IgD-negative memory B cell (primary cell): ENCODE measurements around the gene SCYGR4. TPM values are rescaled to one million over a fixed set of nuclear protein-coding genes. Genes with fewer than 3 reads are reported as not detected.
"Not testable (repeated sequence)": the region's sequence is repeated elsewhere in the genome, so short reads cannot be mapped to it uniquely, and the experiment has no call there.

Experiments
- H3K27ac Mint-ChIP-seq, 3 donors: one replicate each; pipeline ENCODE4 v1.8.0; 2020 to 2022; ENCODE audit warnings: mild to moderate bottlenecking in 3 of 3, mixed read lengths in 3 of 3, moderate library complexity in 1 of 3
- H3K27me3 Mint-ChIP-seq: one replicate; pipeline ENCODE4 v1.8.0; 2021; ENCODE audit warnings: mixed read lengths
- H3K36me3 Mint-ChIP-seq: one replicate; pipeline ENCODE4 v1.8.0; 2020; ENCODE audit warnings: mild to moderate bottlenecking, mixed read lengths
- H3K4me1 Mint-ChIP-seq, 3 donors: one replicate each; pipeline ENCODE4 v1.8.0; 2020 to 2022; ENCODE audit warnings: mixed read lengths in 3 of 3, mild to moderate bottlenecking in 1 of 3
- H3K4me3 Mint-ChIP-seq, 4 donors: one replicate each; pipeline ENCODE4 v1.8.0; 2020 to 2022; ENCODE audit warnings: mild to moderate bottlenecking in 4 of 4, mixed read lengths in 4 of 4, moderate library complexity in 3 of 4
- H3K9me3 Mint-ChIP-seq, 3 donors: one replicate each; pipeline ENCODE4 v1.8.0; 2020 to 2021; ENCODE audit warnings: mixed read lengths in 3 of 3, mild to moderate bottlenecking in 1 of 3
- polyA plus RNA-seq: library from polyadenylated mRNA; unstranded; fragments of 300-500 nt; fragmentation: Illumina TruSeq; gene quantifications from one replicate; pipeline ENCODE4 v1.2.3, GENCODE V29; 2021

The SCYGR4 gene
- polyA plus RNA-seq: not detected

GRCh38 chr2:227617316-227618230 is at the start of gene SCYGR4:
SCYGR4 (plus strand) TSS chr2:227617498; CDS start chr2:227617498, 0 bp downstream.
- Mint-ChIP-seq H3K27me3 (peaks cover 13% of the 10 kb centered on the region), H3K4me3 (no peak within 1 kb of the TSS), H3K36me3 (no peaks in the 10 kb centered on the region), H3K9me3 (no peaks in the 10 kb centered on the region), H3K4me1 (peaks cover 0 to 5% (median 2%) of the 10 kb centered on the region in 3 donors), H3K27ac (no peak within 1 kb of the TSS)

DNA sequence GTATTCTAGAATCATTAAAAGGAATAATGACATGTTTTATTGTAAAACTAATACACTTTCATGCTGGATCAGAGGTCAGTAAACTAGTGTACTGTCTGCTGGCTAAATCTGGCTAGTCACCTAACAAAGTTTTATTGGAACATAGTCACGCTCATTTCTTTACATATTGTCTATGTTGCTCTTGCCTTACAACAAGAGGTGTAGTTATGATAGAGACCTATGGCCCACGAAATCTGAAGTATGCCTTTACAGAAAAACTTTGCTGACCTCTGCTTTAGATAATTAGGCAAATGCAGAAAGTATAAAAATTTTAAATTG is 48.5 kb upstream of the SCYGR4 start:
- H3K36me3 Mint-ChIP-seq: no peaks in the 10 kb centered on the region
- H3K4me3 Mint-ChIP-seq: no peak overlapping the region
- H3K4me1 Mint-ChIP-seq: peaks cover 0 to 5% (median 0%) of the 10 kb centered on the region in 3 donors
- no peak overlapping the region for H3K27ac Mint-ChIP-seq
- peaks cover 2% of the 10 kb centered on the region for H3K27me3 Mint-ChIP-seq
- no peaks in the 10 kb centered on the region for H3K9me3 Mint-ChIP-seq

DNA sequence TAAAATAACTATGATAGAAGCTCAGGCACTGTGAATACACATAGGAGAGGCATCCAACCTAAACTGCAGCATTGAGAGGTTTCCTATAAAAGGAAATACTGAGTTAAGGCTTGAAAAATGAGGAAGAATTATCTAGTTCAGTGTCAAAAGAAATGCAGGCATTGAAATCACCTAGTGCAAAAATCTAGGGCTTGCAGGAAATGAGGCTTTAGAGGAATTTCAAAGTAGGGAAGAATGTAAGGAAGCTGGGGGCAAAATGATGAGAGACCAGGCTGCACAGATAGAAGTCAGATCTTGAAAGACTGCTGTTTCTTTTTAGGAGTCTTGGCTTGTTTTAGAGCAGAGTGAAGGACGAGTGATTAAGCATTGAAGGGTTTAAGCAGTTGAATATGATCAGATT is 46.7 kb upstream of the SCYGR4 start:
- H3K27me3 Mint-ChIP-seq: peaks cover 7% of the 10 kb centered on the region
- H3K36me3 Mint-ChIP-seq: no peaks in the 10 kb centered on the region
- peaks cover 0 to 5% (median 0%) of the 10 kb centered on the region in 3 donors for H3K4me1 Mint-ChIP-seq
- no peaks in the 10 kb centered on the region for H3K9me3 Mint-ChIP-seq
- H3K27ac Mint-ChIP-seq: peak overlapping the region in 1 of 3 donors; percentile 24
- H3K4me3 Mint-ChIP-seq: no peak overlapping the region

- Mint-ChIP-seq H3K9me3 (no peaks in the 10 kb centered on the region), H3K27ac (no peak overlapping the region), H3K36me3 (no peaks in the 10 kb centered on the region), H3K4me1 (no peaks in the 10 kb centered on the region), H3K27me3 (peaks cover 10% of the 10 kb centered on the region), H3K4me3 (no peak overlapping the region)
Observed at GRCh38 chr2:227576110-227576509, 41.2 kb upstream of the SCYGR4 start.

DNA sequence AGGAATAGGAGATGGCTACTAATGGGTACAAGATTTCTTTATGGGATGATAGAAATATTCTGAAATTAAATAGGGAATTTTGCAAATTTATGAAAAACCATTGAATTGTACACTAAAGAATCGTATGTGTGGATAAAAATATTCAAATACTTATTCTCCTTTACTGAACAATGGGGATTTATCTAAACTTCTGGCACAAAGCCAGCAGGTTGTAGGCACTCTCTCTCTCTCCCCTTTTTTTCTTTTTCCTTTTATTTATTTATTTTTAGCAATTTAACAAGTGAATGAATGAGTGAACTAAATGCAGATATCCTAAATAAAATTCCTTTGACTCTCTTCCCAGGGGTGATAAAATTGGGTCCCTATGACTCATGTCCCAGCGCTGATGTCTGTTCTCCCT is 40.5 kb upstream of the SCYGR4 start:
- Mint-ChIP-seq H3K27ac (peak overlapping the region in 1 of 3 donors; percentile 2), H3K9me3 (peaks cover 0 to under 1% (median 0%) of the 10 kb centered on the region in 3 donors), H3K4me3 (peak overlapping the region in 1 of 4 donors; percentile 14), H3K27me3 (peaks cover 10% of the 10 kb centered on the region), H3K4me1 (no peaks in the 10 kb centered on the region), H3K36me3 (no peaks in the 10 kb centered on the region)

- no peak overlapping the region for H3K4me3 Mint-ChIP-seq
- H3K9me3 Mint-ChIP-seq: peaks cover 0 to 7% (median 6%) of the 10 kb centered on the region in 3 donors
- H3K27ac Mint-ChIP-seq: no peak overlapping the region
- peaks cover 10% of the 10 kb centered on the region for H3K27me3 Mint-ChIP-seq
- no peaks in the 10 kb centered on the region for H3K4me1 Mint-ChIP-seq
- H3K36me3 Mint-ChIP-seq: no peaks in the 10 kb centered on the region
Observed at GRCh38 chr2:227577555-227577954, 39.7 kb upstream of the SCYGR4 start.

DNA sequence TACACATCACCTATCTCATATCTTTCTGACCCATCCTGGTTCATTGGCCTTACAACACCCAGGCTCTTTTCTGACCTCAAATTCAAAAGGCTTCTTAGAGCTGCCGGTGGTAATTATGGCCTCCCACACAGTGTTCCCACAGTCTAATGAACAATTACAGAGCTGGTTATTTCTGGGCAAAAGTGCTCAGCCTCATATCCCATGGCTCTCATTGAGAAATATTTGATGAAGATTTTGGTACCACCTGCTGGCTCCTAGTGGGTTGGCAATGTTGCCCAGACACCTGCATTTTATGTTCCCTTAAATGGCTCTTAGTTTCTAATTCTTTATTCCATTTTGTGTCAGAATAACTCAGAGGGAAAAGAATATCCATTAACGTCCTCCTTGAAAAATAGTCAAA is 38.7 kb upstream of the SCYGR4 start:
- no peaks in the 10 kb centered on the region for H3K36me3 Mint-ChIP-seq
- H3K4me3 Mint-ChIP-seq: no peak overlapping the region
- peaks cover 2 to 12% (median 11%) of the 10 kb centered on the region in 3 donors for H3K9me3 Mint-ChIP-seq
- H3K27ac Mint-ChIP-seq: no peak overlapping the region
- no peaks in the 10 kb centered on the region for H3K4me1 Mint-ChIP-seq
- H3K27me3 Mint-ChIP-seq: peaks cover 8% of the 10 kb centered on the region

DNA sequence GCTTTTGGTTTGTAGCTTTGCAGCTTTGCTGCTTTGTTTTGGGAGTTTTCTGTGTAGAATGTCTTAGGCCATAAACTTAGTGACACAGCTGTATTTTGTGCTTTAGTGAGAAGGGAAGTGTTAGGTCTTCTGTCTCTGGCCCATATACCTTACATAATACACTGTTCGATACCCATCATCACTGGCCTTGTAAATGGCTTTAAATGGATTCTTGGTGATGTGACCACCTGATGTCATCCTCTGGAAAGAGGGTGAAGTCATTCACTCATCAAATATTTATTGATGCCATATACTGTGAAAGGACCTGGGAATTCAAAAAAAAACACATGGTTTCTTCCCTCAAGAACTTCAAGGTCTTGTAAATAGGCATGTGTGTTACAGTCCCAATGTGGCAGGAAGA is 37.5 kb upstream of the SCYGR4 start:
- peaks cover 4% of the 10 kb centered on the region for H3K27me3 Mint-ChIP-seq
- no peaks in the 10 kb centered on the region for H3K4me1 Mint-ChIP-seq
- no peak overlapping the region for H3K4me3 Mint-ChIP-seq
- peaks cover 3 to 13% (median 12%) of the 10 kb centered on the region in 3 donors for H3K9me3 Mint-ChIP-seq
- no peaks in the 10 kb centered on the region for H3K36me3 Mint-ChIP-seq
- no peak overlapping the region for H3K27ac Mint-ChIP-seq

DNA sequence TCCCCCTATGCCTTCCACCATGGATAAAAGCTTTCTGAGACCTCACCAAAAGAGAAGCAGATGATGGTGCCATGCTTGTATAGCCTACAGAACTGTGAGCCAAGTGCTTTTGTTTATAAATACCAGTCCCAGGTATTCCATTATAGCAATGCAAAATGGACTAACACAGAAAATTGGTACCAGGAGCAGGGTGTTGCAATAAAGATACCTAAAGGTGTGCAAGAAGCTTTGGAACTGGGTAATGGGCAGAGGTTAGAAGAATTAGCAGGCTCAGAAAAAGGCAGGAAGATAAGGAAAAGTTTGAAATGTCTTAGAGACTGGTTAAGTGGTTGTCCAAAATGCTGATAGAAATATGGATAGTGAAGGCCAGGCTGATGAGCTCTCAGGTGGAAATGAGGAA is 34.9 kb upstream of the SCYGR4 start:
- Mint-ChIP-seq H3K4me3 (no peak overlapping the region), H3K36me3 (no peaks in the 10 kb centered on the region), H3K4me1 (no peaks in the 10 kb centered on the region), H3K27ac (no peak overlapping the region), H3K27me3 (no peaks in the 10 kb centered on the region), H3K9me3 (peaks cover 3 to 13% (median 12%) of the 10 kb centered on the region in 3 donors)

GRCh38 chr2:227592694-227593387 is 24.5 kb upstream of the SCYGR4 start:
- Mint-ChIP-seq H3K9me3 (peaks cover 0 to 8% (median 0%) of the 10 kb centered on the region in 3 donors), H3K4me3 (no peak overlapping the region), H3K27ac (no peak overlapping the region), H3K4me1 (no peaks in the 10 kb centered on the region), H3K36me3 (peaks cover 2% of the 10 kb centered on the region), H3K27me3 (peaks cover 29% of the 10 kb centered on the region)

DNA sequence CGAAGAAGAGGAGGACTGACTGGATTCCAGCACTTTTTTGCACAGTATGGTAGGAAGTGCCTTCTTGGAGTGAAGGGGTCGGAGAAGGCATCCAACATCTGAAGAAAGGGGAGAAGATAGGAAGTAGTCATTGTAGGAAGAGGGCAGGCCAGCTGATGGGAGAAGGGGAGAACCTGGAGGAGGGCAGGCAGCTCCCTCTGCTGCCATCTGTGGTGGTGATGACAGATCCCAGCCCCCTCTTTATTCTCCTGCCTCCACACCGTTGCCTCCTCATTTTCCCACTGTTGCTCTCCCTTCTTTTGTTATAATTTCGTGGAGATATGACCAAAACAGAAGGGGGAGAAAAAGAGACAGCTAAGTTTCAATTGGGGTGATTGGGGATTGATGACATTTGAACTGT is 21.5 kb upstream of the SCYGR4 start:
- H3K4me3 Mint-ChIP-seq: no peak overlapping the region
- H3K4me1 Mint-ChIP-seq: no peaks in the 10 kb centered on the region
- H3K27me3 Mint-ChIP-seq: peaks cover 24% of the 10 kb centered on the region

DNA sequence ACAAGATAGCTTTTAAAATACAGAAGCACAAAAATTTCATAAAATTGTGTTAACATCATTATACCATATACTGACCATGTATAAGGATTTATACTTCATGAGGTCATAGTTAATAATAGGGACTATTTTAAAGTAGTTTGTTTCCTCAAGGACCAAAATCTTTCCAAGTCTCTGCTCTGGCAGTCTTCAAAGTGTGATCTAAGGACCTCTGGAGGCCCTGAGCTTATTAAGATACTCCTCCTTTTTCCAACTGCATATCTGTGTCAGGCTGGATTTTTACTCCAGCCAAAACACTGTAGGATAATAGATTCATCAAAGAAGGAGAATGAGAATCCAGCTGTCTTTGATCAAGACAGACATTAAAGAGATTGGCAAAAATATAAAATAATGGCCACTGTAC is 20.3 kb upstream of the SCYGR4 start:
- H3K9me3 Mint-ChIP-seq: no peaks in the 10 kb centered on the region
- no peak overlapping the region for H3K27ac Mint-ChIP-seq
- H3K4me3 Mint-ChIP-seq: no peak overlapping the region
- H3K27me3 Mint-ChIP-seq: peaks cover 24% of the 10 kb centered on the region
- no peaks in the 10 kb centered on the region for H3K4me1 Mint-ChIP-seq
- peaks cover 2% of the 10 kb centered on the region for H3K36me3 Mint-ChIP-seq

More for the DNA sequence above, 21.5 kb upstream of the SCYGR4 start:
- H3K27ac Mint-ChIP-seq: no peak overlapping the region
- H3K36me3 Mint-ChIP-seq: peaks cover 2% of the 10 kb centered on the region
- peaks cover 0 to 1% (median 0%) of the 10 kb centered on the region in 3 donors for H3K9me3 Mint-ChIP-seq

- peak overlapping the region in 1 of 3 donors; percentile 22 for H3K27ac Mint-ChIP-seq
- H3K36me3 Mint-ChIP-seq: peaks cover 2% of the 10 kb centered on the region
- no peak overlapping the region for H3K4me3 Mint-ChIP-seq
- no peaks in the 10 kb centered on the region for H3K9me3 Mint-ChIP-seq
- H3K27me3 Mint-ChIP-seq: peaks cover 24% of the 10 kb centered on the region
- H3K4me1 Mint-ChIP-seq: no peaks in the 10 kb centered on the region
Observed at GRCh38 chr2:227597998-227598397, 19.3 kb upstream of the SCYGR4 start.

GRCh38 chr2:227598835-227599503 is 18.3 kb upstream of the SCYGR4 start, which contains the start of gene SCYGR2:
SCYGR2 (plus strand) TSS chr2:227598893; CDS start chr2:227598893, 0 bp downstream.
- Mint-ChIP-seq H3K27me3 (peaks cover 20% of the 10 kb centered on the region), H3K27ac (peak within 1 kb of the TSS in 1 of 3 donors; percentile 22), H3K4me3 (peak within 1 kb of the TSS in 2 of 4 donors; percentile 18 to 48)
- not testable (repeated sequence) for H3K9me3 Mint-ChIP-seq, H3K36me3 Mint-ChIP-seq, H3K4me1 Mint-ChIP-seq

DNA sequence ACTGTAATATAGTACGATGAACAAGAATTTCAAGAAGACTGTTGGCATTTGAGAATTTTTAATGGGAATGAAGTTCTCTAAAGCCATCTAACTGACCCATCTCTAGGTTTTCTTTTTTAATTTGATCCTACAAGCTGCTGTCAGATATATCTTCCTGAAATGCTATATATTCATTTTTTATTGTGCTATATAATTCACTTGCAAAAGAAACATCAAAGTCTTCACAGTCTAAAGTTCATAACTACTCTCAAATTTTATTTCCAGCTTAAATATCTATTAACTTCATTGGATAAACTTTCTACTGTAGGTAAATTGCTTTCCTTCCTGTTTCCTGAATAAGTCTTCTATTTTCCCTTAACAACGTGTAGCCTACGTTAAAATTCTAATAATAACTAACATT is 14.9 kb upstream of the SCYGR4 start:
- Mint-ChIP-seq H3K4me1 (no peaks in the 10 kb centered on the region), H3K9me3 (no peaks in the 10 kb centered on the region), H3K27me3 (peaks cover 4% of the 10 kb centered on the region), H3K4me3 (no peak overlapping the region), H3K36me3 (no peaks in the 10 kb centered on the region), H3K27ac (no peak overlapping the region)
